Measurements from ENCODE around the gene PRKCI.

The PRKCI gene

GRCh38 chr3:170219850-170220249 is 2.4 kb upstream of the PRKCI start:
- peaks cover 16% of the 10 kb centered on the region for H3K79me2 ChIP-seq (ENCODE audit: low read length)
- H3K9me3 ChIP-seq (replicated peaks; ENCODE audit: insufficient read depth, low read length): no peaks in the 10 kb centered on the region
- no peak overlapping the region for H3K27ac ChIP-seq (ENCODE audit: low read length)

GRCh38 chr3:170220871-170221270 is 1.4 kb upstream of the PRKCI start:
- no peak for DNase-seq

More at GRCh38 chr3:170219850-170220249, 2.4 kb upstream of the PRKCI start:
- Histone ChIP-seq H3K9ac (ENCODE audit: low read length) (no peak overlapping the region), H3K27me3 (replicated peaks; ENCODE audit: insufficient read depth, low read length) (no peaks in the 10 kb centered on the region), H2AFZ (ENCODE audit: low read length) (no peak overlapping the region), H3K4me3 (ENCODE audit: low read length) (no peak overlapping the region), H3K4me2 (ENCODE audit: low read depth, low read length) (no peak overlapping the region), H3K4me1 (ENCODE audit: low read length) (peaks cover 4% of the 10 kb centered on the region; the same call in 1 of the 2 replicates), H3K9me2 (replicated peaks; ENCODE audit: insufficient read depth, low read length) (no peaks in the 10 kb centered on the region), H3F3A (ENCODE audit: insufficient read depth, low read length) (peaks cover 6% of the 10 kb centered on the region), H3K36me3 (replicated peaks; ENCODE audit: insufficient read depth, low read length) (no peaks in the 10 kb centered on the region), H4K20me1 (ENCODE audit: insufficient read depth, low read length) (no peaks in the 10 kb centered on the region)
- no peak for DNase-seq
- no peak for TF ChIP-seq CTCF (IDR thresholded peaks at IDR 0.05; ENCODE audit: low read length)
- TF ChIP-seq EZH2 (optimal IDR thresholded peaks at IDR 0.05; ENCODE audit: low read depth, low read length): no peak
- no peak for TF ChIP-seq EZH2phosphoT487 (IDR thresholded peaks at IDR 0.05; ENCODE audit: low read length)

GRCh38 chr3:170222647-170223541 is 670 bp downstream of the PRKCI start:
- Histone ChIP-seq H3F3A (ENCODE audit: insufficient read depth, low read length) (peaks cover 6% of the 10 kb centered on the region), H3K9me2 (replicated peaks; ENCODE audit: insufficient read depth, low read length) (no peaks in the 10 kb centered on the region), H3K79me2 (ENCODE audit: low read length) (peaks cover 43% of the 10 kb centered on the region), H4K20me1 (ENCODE audit: insufficient read depth, low read length) (no peaks in the 10 kb centered on the region), H3K4me1 (ENCODE audit: low read length) (peaks cover 4% of the 10 kb centered on the region; the same call in 1 of the 2 replicates), H3K27ac (ENCODE audit: low read length) (peak overlapping the region; percentile 61; the same call in 1 of the 2 replicates), H3K4me2 (ENCODE audit: low read depth, low read length) (peak overlapping the region; percentile 81), H3K9me3 (replicated peaks; ENCODE audit: insufficient read depth, low read length) (no peaks in the 10 kb centered on the region), H2AFZ (ENCODE audit: low read length) (peak overlapping the region; percentile 87), H3K9ac (ENCODE audit: low read length) (peak overlapping the region; percentile 87), H3K4me3 (ENCODE audit: low read length) (peak overlapping the region; percentile 71), H3K36me3 (replicated peaks; ENCODE audit: insufficient read depth, low read length) (no peaks in the 10 kb centered on the region), H3K27me3 (replicated peaks; ENCODE audit: insufficient read depth, low read length) (no peaks in the 10 kb centered on the region)
- TF ChIP-seq EZH2 (optimal IDR thresholded peaks at IDR 0.05; ENCODE audit: low read depth, low read length) (no peak), CTCF (IDR thresholded peaks at IDR 0.05; ENCODE audit: low read length) (peak; percentile 44)
- DNase-seq: peak; percentile 64

More at GRCh38 chr3:170220871-170221270, 1.4 kb upstream of the PRKCI start:
- Histone ChIP-seq H3F3A (ENCODE audit: insufficient read depth, low read length) (peaks cover 6% of the 10 kb centered on the region), H3K4me3 (ENCODE audit: low read length) (no peak overlapping the region), H3K27ac (ENCODE audit: low read length) (no peak overlapping the region), H2AFZ (ENCODE audit: low read length) (no peak overlapping the region), H4K20me1 (ENCODE audit: insufficient read depth, low read length) (no peaks in the 10 kb centered on the region), H3K36me3 (replicated peaks; ENCODE audit: insufficient read depth, low read length) (no peaks in the 10 kb centered on the region), H3K9ac (ENCODE audit: low read length) (no peak overlapping the region), H3K9me2 (replicated peaks; ENCODE audit: insufficient read depth, low read length) (no peaks in the 10 kb centered on the region), H3K4me1 (ENCODE audit: low read length) (peaks cover 4% of the 10 kb centered on the region; the same call in 1 of the 2 replicates), H3K4me2 (ENCODE audit: low read depth, low read length) (no peak overlapping the region), H3K79me2 (ENCODE audit: low read length) (peaks cover 24% of the 10 kb centered on the region), H3K27me3 (replicated peaks; ENCODE audit: insufficient read depth, low read length) (no peaks in the 10 kb centered on the region), H3K9me3 (replicated peaks; ENCODE audit: insufficient read depth, low read length) (no peaks in the 10 kb centered on the region)
- TF ChIP-seq EZH2phosphoT487 (IDR thresholded peaks at IDR 0.05; ENCODE audit: low read length) (no peak), CTCF (IDR thresholded peaks at IDR 0.05; ENCODE audit: low read length) (no peak), EZH2 (optimal IDR thresholded peaks at IDR 0.05; ENCODE audit: low read depth, low read length) (no peak)
